Renal cortical epithelial cell (primary cell): ENCODE data around the gene ATL3. TPM values are rescaled to one million over a fixed set of nuclear protein-coding genes. Genes with fewer than 3 reads are reported as not detected.
A peak's percentile ranks its signal among the peaks of the same experiment; 100 is the strongest.
"Not testable (repeated sequence)": the region's sequence is repeated elsewhere in the genome, so short reads cannot be mapped to it uniquely, and the experiment has no call there.

ENCODE experiments used
- DNase-seq: peaks from one replicate; pipeline ENCODE4 v3.0.0-alpha.2; 2011; ENCODE audit warnings: low read depth
- total RNA-seq: library from RNA; depleted of rRNA; stranded (reverse); fragments of >200 nt; gene quantifications from 2 replicates; pipeline ENCODE4 v1.2.3, GENCODE V29; 2014

The ATL3 gene
- total RNA-seq, 1 donor from 2014 or later = 101 TPM

DNA sequence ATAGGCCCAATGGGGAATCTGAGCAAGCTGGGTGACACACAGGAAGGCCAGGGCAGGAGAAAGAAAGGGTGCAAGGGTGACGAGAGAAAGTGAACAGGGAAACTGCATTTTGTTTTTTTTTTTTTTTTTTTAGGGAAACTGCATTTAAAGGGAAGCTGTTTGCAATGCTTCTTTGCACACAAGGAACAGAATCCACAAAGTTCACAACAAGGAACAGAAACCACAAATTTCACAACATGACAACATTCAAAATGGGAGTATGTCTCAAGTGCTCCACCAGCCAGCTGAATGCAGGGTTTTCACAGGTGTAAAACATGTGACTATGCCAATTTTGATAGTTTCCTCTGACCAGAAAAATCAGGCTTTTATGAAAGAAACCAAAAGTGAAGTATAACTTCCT lies 50.1 kb downstream of the ATL3 start:
- peak; percentile 54 for DNase-seq

DNA sequence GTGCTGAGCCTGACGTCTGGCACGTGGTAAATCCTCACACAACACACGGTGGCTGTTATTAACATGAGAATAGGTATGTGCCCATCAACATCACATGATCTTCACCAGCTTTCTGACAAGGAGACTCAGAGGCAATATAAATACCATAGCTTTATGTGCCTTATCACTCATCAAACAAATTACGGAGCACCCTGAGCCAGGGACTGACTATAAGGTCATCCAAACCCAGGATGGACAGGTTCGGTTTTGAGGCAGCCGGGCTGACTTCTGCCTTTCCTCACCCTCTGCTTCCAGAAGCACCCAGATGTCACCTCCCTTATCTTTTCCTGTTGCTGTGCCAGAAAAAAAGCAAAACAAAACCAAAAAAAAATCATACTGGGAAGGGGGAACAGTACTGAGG lies 51.2 kb downstream of the ATL3 start:
- no peak for DNase-seq

DNA sequence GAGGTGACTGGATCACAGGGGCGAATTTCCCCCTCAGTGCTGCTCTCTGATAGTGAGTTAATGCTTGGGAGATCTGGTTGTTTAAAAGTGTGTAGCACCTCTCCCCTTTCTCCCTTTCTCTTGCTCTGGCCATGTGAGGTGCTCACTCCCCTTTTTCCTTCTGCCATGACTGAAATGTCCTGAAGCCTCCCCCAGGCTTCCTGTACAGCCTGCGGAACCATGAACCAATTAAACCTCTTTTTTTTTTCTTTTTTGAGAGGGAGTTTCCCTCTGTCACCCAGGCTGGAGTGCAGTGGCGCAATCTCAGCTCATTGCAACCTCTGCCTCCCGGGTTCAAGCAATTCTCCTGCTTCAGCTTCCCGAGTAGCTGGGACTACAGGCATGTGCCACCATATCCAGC lies 53.5 kb downstream of the ATL3 start:
- DNase-seq = not testable (repeated sequence)

DNA sequence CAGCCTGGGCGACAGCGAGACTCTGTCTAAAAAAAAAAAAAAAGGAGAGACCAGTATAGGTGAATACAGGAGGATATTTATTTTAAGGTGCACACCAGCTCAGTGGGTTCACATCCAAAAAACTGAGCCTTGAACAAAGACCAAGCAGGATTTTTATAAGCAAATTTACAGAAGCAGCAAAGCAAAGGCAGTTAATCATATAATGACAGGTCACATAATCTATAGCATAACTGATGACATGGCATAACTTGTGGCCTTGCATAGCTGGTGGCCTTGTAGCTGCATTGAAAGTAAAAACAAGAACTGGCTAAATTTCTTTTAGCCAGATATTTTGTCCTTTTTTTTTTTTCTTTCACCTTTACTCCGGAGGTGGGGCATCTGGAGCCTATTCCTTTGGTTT lies 54.2 kb downstream of the ATL3 start:
- no peak for DNase-seq

DNA sequence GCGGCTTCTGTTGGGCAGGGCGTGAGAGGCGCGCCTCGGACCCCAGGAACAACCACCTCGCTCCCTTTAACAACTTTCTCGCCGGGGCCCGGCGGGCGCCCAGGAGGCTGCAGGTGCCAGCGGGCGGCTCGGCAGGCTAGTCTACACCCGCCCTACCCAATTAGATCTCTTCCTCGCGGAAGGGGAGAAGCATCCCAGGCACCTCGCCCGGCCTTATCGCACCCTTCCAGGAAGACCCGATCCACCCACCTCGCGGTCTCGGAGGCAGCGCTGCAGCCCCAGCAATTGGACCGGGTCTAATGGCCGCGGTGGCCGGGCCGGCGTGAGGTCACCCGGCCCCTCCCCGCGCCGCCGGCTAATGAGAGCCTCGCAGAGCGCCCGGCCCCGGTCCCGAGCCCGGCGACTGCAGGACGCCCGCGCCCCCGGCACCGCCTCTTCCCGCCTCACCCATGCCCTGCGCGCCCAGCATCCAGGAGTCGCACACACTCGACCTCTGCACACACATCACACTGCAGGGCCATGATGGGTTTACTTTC lies 57.0 kb downstream of the ATL3 start, which contains the start of gene PLAAT3:
Gene PLAAT3 (minus strand): TSS at position 298 of the 536 bp plus-strand sequence. CDS start 419 bp downstream, outside the sequence.
- DNase-seq = no peak

DNA sequence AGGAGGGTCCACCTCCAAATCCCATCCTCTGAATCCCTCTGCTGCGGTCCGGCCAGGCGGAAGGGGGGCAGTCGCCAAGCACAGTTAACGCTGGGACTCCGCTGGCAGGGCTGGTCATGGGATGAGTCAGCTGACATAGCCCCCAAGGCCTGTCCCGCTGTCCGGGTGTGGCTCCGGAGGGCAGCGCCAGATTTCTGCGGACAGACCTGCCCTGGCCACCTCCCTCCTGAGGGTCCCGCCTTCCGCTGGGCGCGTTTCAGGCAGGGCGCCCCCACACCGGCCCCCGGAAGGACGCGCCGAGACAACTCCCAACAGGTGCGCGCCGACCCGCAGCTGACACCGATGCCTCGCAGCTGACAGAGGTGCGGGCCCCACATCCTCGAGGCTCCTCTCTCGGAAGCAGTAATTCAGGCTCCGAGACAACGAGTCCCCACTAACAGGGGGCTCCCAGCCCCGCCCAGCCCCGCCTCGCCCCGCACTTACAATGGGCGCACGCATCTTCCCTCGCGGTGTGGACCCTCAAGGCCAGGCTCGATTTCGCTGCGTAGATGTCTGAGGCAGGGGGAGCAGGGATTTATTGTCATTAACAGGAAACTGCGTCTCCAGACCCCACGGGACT lies 57.5 kb downstream of the ATL3 start:
- DNase-seq = no peak

DNA sequence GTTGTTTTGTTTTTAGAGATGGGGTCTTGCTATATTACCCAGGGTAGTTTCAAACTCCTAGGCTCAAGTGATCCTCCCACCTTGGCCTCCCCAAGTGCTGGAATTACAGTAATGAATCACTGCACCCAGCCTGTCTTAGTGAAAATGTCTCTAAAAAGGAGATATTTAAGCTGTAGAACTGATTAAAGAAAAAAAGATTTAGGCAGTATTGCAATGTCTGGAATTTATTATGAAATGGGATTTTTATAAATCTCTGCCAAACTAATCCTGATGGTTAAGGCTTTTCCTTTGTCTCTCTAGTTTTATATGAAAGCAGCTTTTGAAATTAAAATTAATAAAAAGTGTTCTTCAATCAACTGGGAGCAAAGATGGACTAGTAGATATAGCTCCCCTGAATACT lies 59.0 kb downstream of the ATL3 start:
- DNase-seq = no peak

DNA sequence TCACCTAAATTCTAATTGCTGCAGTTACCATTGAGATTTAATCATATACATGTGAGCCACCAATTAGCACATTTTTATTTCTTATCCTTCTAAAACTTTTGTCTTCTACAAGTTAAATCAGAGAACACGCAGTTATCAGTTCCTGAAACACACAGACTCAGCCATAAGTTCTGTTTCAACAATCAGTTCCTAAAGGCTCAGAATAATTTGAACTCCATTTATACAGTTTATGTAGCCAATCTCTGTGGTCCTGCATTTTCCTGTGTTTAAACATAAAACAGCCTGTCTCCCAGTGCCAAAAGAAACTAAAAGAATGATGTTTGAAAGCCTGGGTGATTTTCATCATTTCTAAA lies 59.8 kb downstream of the ATL3 start:
- no peak for DNase-seq

DNA sequence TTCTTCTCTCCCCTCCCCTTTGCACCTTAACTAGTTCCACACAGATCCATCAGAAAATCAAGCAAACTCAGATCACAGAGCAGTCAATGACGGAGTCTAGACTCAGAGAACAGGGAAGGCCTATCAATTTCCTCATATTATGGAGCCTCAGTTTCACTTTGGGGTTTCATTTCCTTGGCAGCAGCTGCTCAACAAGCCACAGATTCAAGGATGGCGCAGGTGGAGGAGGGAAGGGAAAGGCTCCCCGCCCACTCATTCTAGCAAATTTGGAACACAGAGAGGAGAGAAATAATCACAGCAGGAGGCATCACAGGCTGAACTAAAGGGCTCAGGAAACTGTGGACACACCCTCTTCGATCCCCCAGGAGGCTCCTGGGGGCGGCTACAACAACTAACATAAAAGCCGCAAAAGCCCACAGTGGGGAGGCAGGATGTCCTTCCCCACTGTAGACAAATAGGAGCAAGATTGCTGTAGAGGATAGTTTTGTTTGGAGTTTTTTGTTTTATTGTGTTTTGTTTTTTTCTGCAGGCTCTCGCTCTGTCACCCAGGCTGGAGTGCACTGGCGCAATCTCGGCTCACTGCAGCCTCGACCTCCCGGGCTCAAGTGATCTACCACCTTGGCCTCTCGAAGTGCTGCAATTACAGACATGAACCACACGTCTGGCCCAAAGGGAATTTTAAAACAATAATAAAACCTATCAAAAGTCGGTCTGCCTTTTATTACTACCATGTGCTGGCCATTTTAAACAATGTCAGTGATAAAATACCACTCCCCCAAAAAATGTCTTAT lies 60.4 kb downstream of the ATL3 start:
- no peak for DNase-seq

DNA sequence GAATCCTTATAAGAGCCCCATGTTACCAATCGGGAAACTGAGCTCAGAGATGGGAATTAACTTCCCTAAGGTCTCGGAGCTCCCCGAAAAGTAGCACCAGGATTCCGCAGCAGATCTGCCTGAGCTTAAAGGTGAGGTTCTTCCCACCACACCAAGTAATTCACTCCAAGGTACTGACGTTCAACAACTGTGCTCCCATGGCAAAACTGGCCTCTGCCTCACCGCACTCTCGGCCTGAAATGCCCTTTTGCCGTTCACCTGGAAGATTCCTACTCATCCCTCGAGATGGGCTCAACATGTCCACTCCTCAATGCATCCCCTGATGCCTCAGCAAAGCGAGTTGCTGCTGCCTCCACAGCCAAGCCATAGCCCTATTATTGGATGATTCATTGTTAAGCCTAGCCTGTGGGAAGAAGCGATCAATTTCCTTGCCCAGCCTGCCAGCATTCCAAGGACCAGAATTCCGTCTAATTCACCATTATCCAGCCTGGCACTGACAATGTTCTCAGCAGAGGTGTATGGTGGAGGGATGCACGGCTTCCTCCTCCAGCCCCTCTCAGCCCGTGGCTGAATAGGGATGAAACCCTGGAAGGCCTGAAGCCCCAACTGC lies 61.1 kb downstream of the ATL3 start:
- DNase-seq = no peak

DNA sequence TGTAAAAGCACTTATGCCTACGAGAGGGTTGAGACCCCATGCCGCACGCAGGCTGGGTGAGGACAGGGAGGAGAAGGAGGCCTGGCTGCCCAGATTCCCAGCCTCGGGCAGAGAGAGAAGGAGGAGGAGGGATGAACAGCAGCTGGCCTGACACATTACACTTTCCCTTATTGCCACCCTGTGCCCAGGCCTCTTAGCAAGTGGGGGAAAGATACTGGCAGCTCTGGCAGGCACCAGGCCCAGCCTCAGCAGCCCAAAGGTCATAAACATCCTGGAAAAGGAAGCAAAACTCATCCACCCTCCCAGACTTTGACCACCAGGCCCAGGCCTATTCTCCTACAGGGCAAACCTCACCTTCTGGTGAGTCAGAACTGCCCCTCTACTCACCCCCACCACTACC lies 61.6 kb downstream of the ATL3 start:
- peak; percentile 40 for DNase-seq

DNA sequence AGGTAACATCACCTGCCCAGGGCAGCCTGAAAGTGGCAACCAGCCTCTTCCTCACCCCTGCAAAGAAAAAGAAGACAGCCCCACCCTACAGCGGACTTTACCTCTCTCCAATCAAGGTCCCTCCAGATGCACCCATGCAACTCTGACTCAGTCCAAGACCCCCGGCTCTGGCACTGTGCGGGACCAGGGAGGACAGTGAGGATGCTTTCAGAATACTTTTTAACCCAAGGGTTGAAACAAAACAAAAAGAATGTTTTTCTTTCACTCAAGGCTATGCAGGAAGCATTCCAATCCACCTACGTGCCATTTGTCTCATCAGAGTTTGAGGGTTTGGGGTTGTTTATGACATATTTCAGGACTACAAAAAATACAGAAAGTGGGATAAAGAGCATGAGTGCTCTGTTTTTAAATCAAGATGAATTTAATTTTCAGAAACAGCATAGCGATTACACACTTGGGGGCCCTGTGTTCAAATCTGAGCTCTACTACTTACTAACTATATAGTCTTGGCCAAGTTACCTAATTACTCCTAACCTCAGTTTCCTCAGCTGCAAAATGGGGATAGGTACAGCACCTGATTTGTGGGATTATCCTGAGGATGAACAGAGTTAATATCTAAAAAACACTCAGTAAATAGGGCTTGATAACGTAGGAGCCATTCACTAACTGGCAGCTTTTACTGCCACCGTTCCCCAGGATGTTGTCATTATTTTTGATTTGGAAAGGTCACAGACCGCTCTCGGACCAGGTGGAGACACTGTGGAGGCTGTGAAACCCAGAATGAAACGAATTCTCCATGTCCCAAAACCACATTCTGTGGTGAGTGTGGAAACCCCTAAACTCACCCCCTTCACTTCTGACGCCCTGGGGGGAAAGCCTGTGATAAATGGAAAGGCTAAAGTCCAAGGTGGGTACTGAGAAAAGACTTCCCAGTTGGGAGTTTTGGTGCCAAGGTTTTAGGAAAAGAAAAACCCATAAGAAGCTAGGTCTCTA lies 62.5 kb downstream of the ATL3 start:
- DNase-seq = peak; percentile 75

DNA sequence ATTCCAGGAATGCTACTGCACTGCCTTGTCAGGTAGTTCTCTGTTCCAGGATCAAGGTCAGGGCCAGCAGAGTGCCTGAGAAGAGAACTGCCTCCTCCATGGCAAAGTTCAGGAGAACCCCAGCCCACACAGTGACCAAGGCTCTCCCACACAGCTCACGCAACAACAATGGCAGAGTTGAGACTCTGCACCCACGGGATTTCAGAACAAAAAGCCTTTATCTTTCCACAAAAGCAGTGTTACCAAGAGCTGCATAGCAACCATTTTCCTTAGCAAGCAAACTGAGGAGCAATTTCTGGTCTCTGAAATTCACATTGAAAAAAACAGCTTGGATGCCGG lies 68.0 kb downstream of the ATL3 start:
- no peak for DNase-seq

DNA sequence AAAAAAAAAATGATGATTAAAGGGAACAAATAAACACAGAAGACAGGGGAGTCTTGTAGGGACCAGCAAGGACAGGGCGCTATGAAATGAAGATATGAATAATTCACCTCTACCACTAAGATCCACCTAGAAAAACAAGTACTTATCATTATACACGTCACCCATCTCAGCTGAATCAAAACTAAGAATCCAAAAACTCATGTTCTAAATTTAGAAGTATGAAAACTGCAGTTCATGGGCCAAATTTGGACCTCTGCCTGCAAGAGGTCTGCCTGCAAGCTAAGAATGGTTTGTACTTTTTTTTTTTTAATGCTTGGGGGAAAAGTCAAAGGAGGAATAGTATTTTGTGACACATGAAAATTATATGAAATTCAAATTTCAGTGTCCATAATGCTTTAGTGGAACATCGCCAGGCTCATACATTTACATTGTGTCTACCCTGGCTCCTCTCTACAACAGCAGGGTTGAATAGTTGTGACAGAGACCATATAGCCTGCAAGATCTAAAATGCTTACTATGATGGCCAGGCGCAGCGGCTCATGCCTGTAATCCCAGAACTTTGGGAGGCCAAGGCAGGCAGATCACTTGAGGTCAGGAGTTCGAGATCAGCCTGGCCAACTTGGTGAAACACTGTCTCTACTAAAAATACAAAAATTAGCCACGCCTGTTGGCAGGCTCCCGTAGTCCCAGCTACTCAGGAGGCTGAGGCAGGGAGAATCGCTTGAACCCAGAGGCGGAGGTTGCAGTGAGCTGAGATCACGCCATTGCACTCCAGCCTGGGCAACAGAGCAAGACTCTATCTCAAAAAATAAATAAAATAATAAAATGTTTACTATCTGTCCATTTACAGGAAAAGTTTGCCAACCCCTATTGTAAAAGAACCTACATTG lies 68.6 kb downstream of the ATL3 start:
- DNase-seq = not testable (repeated sequence)

DNA sequence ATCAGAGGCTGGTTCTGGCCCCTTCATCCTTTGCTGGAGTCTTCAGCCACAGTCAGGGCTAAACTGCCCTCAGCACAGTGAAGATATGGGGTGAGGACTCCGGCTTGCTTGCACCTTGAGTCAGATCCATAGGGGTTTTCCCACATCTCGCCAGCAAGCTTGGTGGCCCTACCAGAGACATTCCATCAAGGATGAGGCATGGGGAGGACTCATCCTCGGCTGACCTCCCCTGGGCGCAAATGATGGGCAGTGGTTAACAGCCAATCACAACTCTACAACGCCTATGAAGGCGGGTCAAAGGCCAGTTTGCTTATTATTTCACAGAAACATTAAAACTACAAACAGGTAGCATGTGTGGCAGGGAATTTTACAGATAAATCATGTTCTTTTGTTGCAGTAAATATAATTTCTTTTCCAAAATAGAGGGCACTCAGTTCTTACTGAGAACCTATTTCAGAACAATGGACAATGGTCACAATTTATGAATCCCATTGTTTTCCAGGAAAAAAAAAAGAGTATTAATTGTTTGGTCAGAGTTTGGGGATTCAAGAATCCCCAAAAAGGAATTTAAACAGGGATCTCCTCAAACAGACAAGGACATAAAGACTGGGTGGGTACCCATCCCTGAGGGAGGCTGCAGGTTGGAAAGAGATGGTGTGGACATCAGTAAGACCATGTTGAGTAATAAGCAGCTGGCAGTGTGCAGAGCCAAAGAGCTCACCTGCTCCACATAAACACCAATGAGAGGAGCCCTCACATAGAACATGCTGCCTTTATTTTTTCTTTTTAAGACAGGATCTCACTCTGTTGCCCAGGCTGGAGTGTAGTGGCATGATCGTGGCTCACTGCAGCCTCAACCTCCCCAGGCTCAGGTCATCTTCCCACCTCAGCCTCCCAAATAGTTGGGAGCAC lies 71.7 kb downstream of the ATL3 start:
- peak; percentile 84 for DNase-seq

DNA sequence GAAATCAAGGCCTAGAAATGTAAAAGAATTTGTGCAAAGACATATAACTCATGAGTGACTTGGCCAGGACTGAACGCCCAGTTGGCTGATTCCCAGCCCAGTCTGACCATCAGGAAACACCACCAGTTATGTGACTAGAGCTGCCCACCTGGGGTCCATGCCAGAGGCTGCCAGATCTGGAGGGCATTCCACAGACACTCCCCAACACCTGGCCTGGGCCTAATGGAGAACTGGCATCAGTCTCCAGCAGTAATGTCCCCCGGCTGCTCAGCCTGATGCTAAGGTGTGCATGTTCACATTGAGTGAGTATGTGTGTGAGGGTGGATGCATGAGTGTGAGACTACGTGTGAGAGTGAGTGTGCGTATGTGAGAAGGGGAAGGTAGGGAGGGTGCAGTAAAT lies 72.6 kb downstream of the ATL3 start:
- DNase-seq = no peak

DNA sequence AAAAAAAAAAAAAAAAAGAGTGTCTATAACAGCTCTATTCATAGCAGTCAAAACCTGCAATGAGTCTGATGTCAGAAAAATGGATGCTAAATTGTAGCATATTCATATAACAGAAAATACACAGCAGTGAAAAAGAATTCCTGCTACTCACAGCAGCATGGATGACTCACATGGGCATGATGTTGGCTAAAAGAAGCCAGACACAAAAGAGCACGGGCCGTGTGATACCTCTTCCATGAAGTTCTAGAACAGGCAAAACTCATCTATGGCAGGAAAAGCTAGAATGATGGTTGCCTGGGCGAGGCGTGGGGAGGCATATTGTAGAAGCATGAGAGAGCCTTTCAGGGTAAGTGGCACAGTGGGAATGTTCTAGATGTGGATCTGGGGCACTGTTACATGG lies 75.9 kb downstream of the ATL3 start:
- peak; percentile 31 for DNase-seq

DNA sequence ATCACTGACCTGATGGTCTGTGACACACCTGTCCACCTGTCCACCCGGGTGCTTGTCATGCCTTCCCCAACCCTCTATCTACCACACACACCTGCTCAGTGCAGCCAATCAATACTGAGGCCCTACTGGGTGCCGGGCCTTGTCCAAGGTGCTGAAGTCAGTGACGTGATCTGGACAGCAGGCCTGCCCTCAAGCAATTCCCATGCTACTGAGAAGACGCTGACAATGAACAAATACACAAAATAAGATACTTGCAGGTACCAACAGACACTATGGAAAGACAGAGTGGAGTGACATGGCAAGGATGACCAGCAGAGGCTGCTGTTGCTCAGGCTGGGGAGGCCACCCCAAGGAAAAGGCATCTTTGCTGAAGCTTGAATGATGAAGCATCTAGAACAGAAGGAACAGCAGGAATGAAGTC lies 78.2 kb downstream of the ATL3 start:
- DNase-seq = no peak

DNA sequence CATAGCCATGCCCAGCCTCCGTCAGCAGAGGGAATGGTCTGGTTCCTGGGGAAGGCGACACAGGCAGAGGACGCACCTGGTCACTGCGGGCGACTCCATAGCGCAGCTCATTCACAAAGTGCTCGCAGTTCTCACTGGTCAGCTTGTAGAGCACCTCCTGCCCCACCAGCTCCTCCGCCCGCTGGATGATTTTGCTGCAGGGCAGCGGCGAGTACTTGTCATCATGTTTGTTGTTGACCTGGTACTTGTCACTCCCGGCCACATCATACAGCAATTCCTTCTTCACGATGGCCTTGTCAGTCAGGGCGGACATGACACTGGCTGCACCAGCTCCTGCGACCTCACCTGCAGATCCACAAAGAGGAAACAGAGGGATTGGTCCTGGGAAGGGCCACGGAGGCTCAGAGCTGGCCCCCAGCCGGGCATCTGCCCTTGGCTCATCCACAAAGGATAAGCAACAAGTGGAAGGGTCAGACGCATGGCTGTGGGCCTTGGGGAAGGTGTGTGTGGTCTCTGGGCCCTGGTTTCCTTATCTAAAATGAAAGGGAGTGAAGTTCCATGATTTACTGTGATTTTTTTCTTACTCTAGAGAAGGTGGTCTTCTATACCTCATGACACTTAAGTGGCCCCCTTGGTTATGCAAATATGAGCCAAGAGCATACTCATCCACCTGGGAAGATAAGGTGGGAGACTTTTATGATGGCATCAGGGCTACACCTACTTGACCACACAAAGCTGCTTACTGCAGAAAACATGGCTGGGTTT lies 81.0 kb downstream of the ATL3 start:
- no peak for DNase-seq
